Endothelial cell of umbilical vein (primary cell): Measurements from ENCODE around the gene DRD4.

ENCODE experiments used
- EZH2 ChIP-seq: IDR thresholded peaks from 2 replicates; pipeline ENCODE4 v1.6.1; 2012; ENCODE audit warnings: borderline replicate concordance, low read depth, mild to moderate bottlenecking, moderate library complexity, low read length, inconsistent platforms; ENCODE audit not compliant: severe bottlenecking
- JUN ChIP-seq: IDR thresholded peaks from 2 replicates; pipeline ENCODE4 v1.6.1; 2011; ENCODE audit warnings: borderline replicate concordance, low read depth; ENCODE audit not compliant: insufficient read length, insufficient read depth
- MAX ChIP-seq: IDR thresholded peaks from 2 replicates; pipeline ENCODE4 v1.6.1; 2011; ENCODE audit not compliant: insufficient read depth, insufficient read length
- POLR2A ChIP-seq: IDR thresholded peaks from 2 replicates; pipeline ENCODE4 v1.6.1; 2012; ENCODE audit warnings: low read depth, mild to moderate bottlenecking, control low read depth, low read length
- POLR2AphosphoS5 ChIP-seq: IDR thresholded peaks from 2 replicates; pipeline ENCODE4 v1.6.1; 2012; ENCODE audit warnings: low read depth, mild to moderate bottlenecking, control low read depth, low read length, moderate library complexity; ENCODE audit not compliant: insufficient read depth
- TF ChIP-seq, protein P1 (sequence below), 2 donors: IDR thresholded peaks; 1 replicate in 1 of 2; 2 replicates in 1 of 2; pipeline ENCODE4 v1.5.1; 2011; ENCODE audit warnings: low read length in 2 of 2, mild to moderate bottlenecking in 2 of 2, moderate library complexity in 2 of 2, control low read depth in 1 of 2, inconsistent platforms in 1 of 2, low read depth in 1 of 2; ENCODE audit not compliant: insufficient read depth in 1 of 2; ENCODE audit errors: extremely low read depth in 1 of 2

GRCh38 chr11:613369-613968 is 23.6 kb upstream of the DRD4 start:
- peak; percentile 38 for TF ChIP-seq POLR2AphosphoS5
- TF ChIP-seq, protein P1, sequence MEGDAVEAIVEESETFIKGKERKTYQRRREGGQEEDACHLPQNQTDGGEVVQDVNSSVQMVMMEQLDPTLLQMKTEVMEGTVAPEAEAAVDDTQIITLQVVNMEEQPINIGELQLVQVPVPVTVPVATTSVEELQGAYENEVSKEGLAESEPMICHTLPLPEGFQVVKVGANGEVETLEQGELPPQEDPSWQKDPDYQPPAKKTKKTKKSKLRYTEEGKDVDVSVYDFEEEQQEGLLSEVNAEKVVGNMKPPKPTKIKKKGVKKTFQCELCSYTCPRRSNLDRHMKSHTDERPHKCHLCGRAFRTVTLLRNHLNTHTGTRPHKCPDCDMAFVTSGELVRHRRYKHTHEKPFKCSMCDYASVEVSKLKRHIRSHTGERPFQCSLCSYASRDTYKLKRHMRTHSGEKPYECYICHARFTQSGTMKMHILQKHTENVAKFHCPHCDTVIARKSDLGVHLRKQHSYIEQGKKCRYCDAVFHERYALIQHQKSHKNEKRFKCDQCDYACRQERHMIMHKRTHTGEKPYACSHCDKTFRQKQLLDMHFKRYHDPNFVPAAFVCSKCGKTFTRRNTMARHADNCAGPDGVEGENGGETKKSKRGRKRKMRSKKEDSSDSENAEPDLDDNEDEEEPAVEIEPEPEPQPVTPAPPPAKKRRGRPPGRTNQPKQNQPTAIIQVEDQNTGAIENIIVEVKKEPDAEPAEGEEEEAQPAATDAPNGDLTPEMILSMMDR (IDR thresholded peaks at IDR 0.05; ENCODE audit: extremely low read depth in 1 of 2, insufficient read depth in 1 of 2, low read depth in 1 of 2, low read length in 2 of 2): no peak
- TF ChIP-seq POLR2A: no peak
- TF ChIP-seq EZH2: no peak
- TF ChIP-seq JUN: no peak
- TF ChIP-seq MAX: no peak
